ENCODE data around the gene ZNF829. TPM values are rescaled to one million over a fixed set of nuclear protein-coding genes. Genes with fewer than 3 reads are reported as not detected.

ZNF829 gene
- total and polyA plus RNA-seq, 10 of the 15 experiments (the other 5 are each of a cell fraction or from before 2014, with no cell fraction given), result 0.08 to 0.63 (median 0.22) TPM

- no peak for TF ChIP-seq SIN3A (IDR thresholded peaks at IDR 0.05; ENCODE audit: low read depth, low read length)
- TF ChIP-seq ATF2 (IDR thresholded peaks at IDR 0.05; ENCODE audit: low read length), result no peak
- no peak for TF ChIP-seq IRF5 (IDR thresholded peaks at IDR 0.05; ENCODE audit: borderline replicate concordance)
Observed at GRCh38 chr19:36847968-36848367, 68.1 kb downstream of the ZNF829 start (continued).

- ChIA-PET POLR2A (interaction anchor here (3.3 kb wide), 1 partner anchor 11 kb away, joined by 37 read pairs; the partner anchor contains the start of gene ZNF345), SMC1A (ENCODE audit: uncharacterized antibody, unreplicated experiment) (interaction anchor here (4.6 kb wide), 1 partner anchor 11 kb away, joined by 37 read pairs; the partner anchor contains the start of gene ZNF345), CTCF (interaction anchor here (0.6 to 1.1 kb wide), 2 partner anchors 10 to 12 kb away, joined by 3 read pairs; partner anchors contain the start of gene ZNF345), RAD21 (ENCODE audit: unreplicated experiment) (interaction anchor here (3.0 kb wide), 1 partner anchor 11 kb away, joined by 38 read pairs; the partner anchor contains the start of gene ZNF345)
- H3K4me3 ChIP-seq, result peak overlapping the region; percentile 79
- peaks cover 19% of the 10 kb centered on the region for H3K9me3 ChIP-seq (replicated peaks; ENCODE audit: control insufficient read depth, insufficient read depth, low read length)
- ATAC-seq, result no peak
- peak overlapping the region; percentile 83 for H2AFZ ChIP-seq (ENCODE audit: control insufficient read depth, low read depth, low read length)
- H3K4me1 ChIP-seq (ENCODE audit: control insufficient read depth, insufficient read depth, low read length), result 0 out of 2 replicates have a peak, but pooled peaks cover 3% of the 10 kb centered on the region
- peak overlapping the region; percentile 71 for H3K9ac ChIP-seq (ENCODE audit: control insufficient read depth, insufficient read depth, low read length)
- DNase-seq (ENCODE audit: low read depth, low spot score), result no peak
- intact Hi-C loops (cut with micrococcal nuclease; ENCODE audit: unreplicated experiment) (loop anchor here (1.0 to 5.0 kb wide), 2 partner anchors 11 to 67 kb away; partner anchors contain the start of genes ZNF345 and ZNF850), in situ Hi-C loops (cut with MboI) (no loop called here)
- 0 out of 2 replicates have a peak, but pooled peaks cover 2% of the 10 kb centered on the region for H3K79me2 ChIP-seq (ENCODE audit: control insufficient read depth, insufficient read depth, low read length)
- peak overlapping the region; percentile 90 for H3K4me2 ChIP-seq (ENCODE audit: control insufficient read depth, insufficient read depth)
- TSS peak; percentile 77 for BruUV-seq (replicated peaks)
- FAIRE-seq, result no peak
- peak overlapping the region; percentile 69 for H3K27ac ChIP-seq (ENCODE audit: control insufficient read depth, insufficient read depth)
- H3K36me3 ChIP-seq (ENCODE audit: control insufficient read depth in 2 of 2, insufficient read depth in 2 of 2, low read length in 1 of 2), result peaks cover 0 to 3% of the 10 kb centered on the region in 2 experiments; a peak in 1 of 4 replicates
- H4K20me1 ChIP-seq (ENCODE audit: control insufficient read depth, insufficient read depth), result no peaks in the 10 kb centered on the region
- H3K27me3 ChIP-seq (replicated peaks in 1 of 2; ENCODE audit: control insufficient read depth in 2 of 2, insufficient read depth in 2 of 2, low read length in 1 of 2), result no peaks in the 10 kb centered on the region
- TF ChIP-seq SPI1 (IDR thresholded peaks at IDR 0.05; ENCODE audit: borderline replicate concordance, insufficient read depth, low read depth, low read length) (no peak), CHD4 (IDR thresholded peaks at IDR 0.05) (no peak), HSF1 (IDR thresholded peaks at IDR 0.05; ENCODE audit: low read depth, low read length) (no peak), NKRF (conservative IDR thresholded peaks at IDR 0.05) (no peak), MEF2A (IDR thresholded peaks at IDR 0.05; ENCODE audit: insufficient read depth, low read depth, low read length) (no peak), BACH1 (IDR thresholded peaks at IDR 0.05; ENCODE audit: borderline replicate concordance) (no peak), PAX5 (IDR thresholded peaks at IDR 0.05; ENCODE audit: borderline replicate concordance, low read depth, low read length) (no peak), ZNF207 (IDR thresholded peaks at IDR 0.05; ENCODE audit: borderline replicate concordance) (no peak), YBX1 (IDR thresholded peaks at IDR 0.05) (no peak), SKIL (IDR thresholded peaks at IDR 0.05; ENCODE audit: low read depth, poor library complexity, severe bottlenecking) (no peak)
- 22% methylated on average over 11 of the region's 12 CpGs for WGBS (ENCODE audit: insufficient coverage, insufficient replicate concordance, low lambda C conversion rate, missing lambda C conversion rate)
Observed at GRCh38 chr19:36838784-36839324, 77.2 kb downstream of the ZNF829 start.

All from GM12878 (cell line).